Spleen (tissue), 11 donors: ENCODE data around the gene NOG. TPM values are rescaled to one million over a fixed set of nuclear protein-coding genes. Genes with fewer than 3 reads are reported as not detected.

Experiments
- DNase-seq: peaks from one replicate; pipeline ENCODE4 v3.0.0-alpha.2; 2020
- H3K27ac ChIP-seq, 8 donors: fragments of 200-600 bp; sonication (generic) in 7 of 8; 1 replicate in 4 of 8; 2 replicates in 4 of 8; pipeline versions ENCODE4 v1.5.0 to v1.8.0; 2016 to 2021; ENCODE audit warnings: inconsistent platforms in 4 of 8, mild to moderate bottlenecking in 4 of 8, moderate library complexity in 1 of 8
- H3K27me3 ChIP-seq, 7 donors: fragments of 200-600 bp; sonication (generic) in 6 of 7; replicated peaks in 1 of 7; 1 replicate in 4 of 7; 2 replicates in 3 of 7; pipeline versions ENCODE4 v1.5.0 to v1.8.0; 2016 to 2021; ENCODE audit warnings: inconsistent platforms in 3 of 7, mild to moderate bottlenecking in 1 of 7
- H3K36me3 ChIP-seq, 6 donors: fragments of 200-600 bp; sonication (generic) in 5 of 6; 1 replicate in 4 of 6; 2 replicates in 2 of 6; pipeline versions ENCODE4 v1.5.0 to v1.8.0; 2016 to 2021; ENCODE audit warnings: inconsistent platforms in 2 of 6
- H3K4me1 ChIP-seq, 6 donors: fragments of 200-600 bp; sonication (generic) in 5 of 6; 1 replicate in 3 of 6; 2 replicates in 3 of 6; pipeline versions ENCODE4 v1.5.0 to v1.8.0; 2016 to 2021; ENCODE audit warnings: inconsistent platforms in 3 of 6
- H3K4me3 ChIP-seq, 8 donors: fragments of 200-600 bp; sonication (generic) in 7 of 8; 1 replicate in 4 of 8; 2 replicates in 4 of 8; pipeline versions ENCODE4 v1.5.0 to v1.8.0; 2016 to 2021; ENCODE audit warnings: inconsistent platforms in 4 of 8, mild to moderate bottlenecking in 4 of 8, moderate library complexity in 2 of 8
- H3K9me3 ChIP-seq, 8 donors: fragments of 200-600 bp; sonication (generic) in 7 of 8; 1 replicate in 4 of 8; 2 replicates in 4 of 8; pipeline versions ENCODE4 v1.5.0 to v1.8.0; 2016 to 2021; ENCODE audit warnings: inconsistent platforms in 4 of 8
- POLR2A ChIP-seq, 3 donors: fragments of 450-650 bp; IDR thresholded peaks; one replicate each; pipeline ENCODE4 v1.5.1; 2017; ENCODE audit warnings: antibody characterized with exemption in 3 of 3, mild to moderate bottlenecking in 1 of 3
- POLR2AphosphoS5 ChIP-seq, 3 donors: sonication (generic); formaldehyde crosslinking; IDR thresholded peaks; one replicate each; pipeline ENCODE4 v1.5.1; 2017; ENCODE audit warnings: antibody characterized with exemption in 3 of 3
- WGBS, 5 donors: extraction: QIAGEN DNeasy Blood & Tissue Kit in 3 of 5; methylation state at CpG; one replicate each; pipeline versions ENCODE4 v1.1.5 to v1.1.7; 2013 to 2018; 5-methylcytosine and 5-hydroxymethylcytosine counted together
- intact Hi-C: fragments of 100-400 bp; cut with DNase I; formaldehyde crosslinking; loops from one replicate; pipeline ENCODE4 v1.15.0; 2023; ENCODE audit warnings: low total_unique reads
- polyA plus RNA-seq, 3 donors: library from polyadenylated mRNA; stranded (reverse); fragments of 200-250 nt; gene quantifications; one replicate each; pipeline ENCODE4 v1.2.1, GENCODE V29; 2013
- total RNA-seq, 7 donors: library from RNA; depleted of rRNA in 3 of 7; stranded (reverse); fragments of >200 nt in 3 of 7; fragmentation: NEBNext Ultra II Directional in 4 of 7; extraction: Animal tissue kit (Norgen Biotek cat#: 25700) in 4 of 7; gene quantifications; one replicate each; pipeline versions ENCODE4 v1.1.0 to v1.2.1, GENCODE V29; 2016 to 2021
- TF ChIP-seq, protein P1 (sequence below), 11 experiments: fragments of 200-600 bp in 7 of 11; fragments of 450-650 bp in 4 of 11; sonication (generic) in 4 of 11; IDR thresholded peaks in 8 of 11; conservative IDR thresholded peaks in 3 of 11; 1 replicate in 7 of 11; 2 replicates in 4 of 11; pipeline versions ENCODE4 v1.4.0 to v1.8.0; 2016 to 2021; ENCODE audit warnings: antibody characterized with exemption in 11 of 11, inconsistent platforms in 4 of 11, mild to moderate bottlenecking in 1 of 11
- donor health status: healthy with polysubstance abuse.
- donor health status: DM: no; HTN: no; CAD: no; lungs with moderate emphysema.
- donor health status: DM: no; HTN: no; CAD: no.
- donor health status: Bipolar disorder and iron deficiency.
- donor health status: healthy.
- donor health status: DM: no; HTN: no; CAD: no.
- donor health status: DM: yes; HTN: yes; CAD: no.

Gene NOG
- total and polyA plus RNA-seq, 10 donors, result 0.04 to 1.3 (median 0.54) TPM; not detected in 3

DNA sequence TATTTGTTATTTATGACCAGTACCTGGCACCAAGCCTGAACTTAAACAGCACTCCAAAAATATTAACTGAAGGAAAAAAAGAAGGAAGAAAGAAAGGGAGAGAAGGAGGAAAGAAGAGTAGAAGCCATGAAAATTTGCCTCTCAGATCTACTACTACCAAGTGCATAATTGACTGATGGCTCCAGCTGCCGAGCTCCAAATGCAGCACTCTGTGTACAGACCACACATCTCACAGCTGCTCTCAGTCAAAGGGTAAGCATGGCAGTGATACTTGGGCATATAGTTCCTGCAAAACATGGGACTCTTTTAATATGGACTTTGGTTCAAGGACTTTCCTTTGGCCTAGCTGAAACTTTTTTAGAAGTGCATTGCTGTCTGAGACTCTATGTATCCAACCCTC is 44.0 kb upstream of the NOG start:
- H3K27me3 ChIP-seq, result no peaks in the 10 kb centered on the region
- WGBS, 5 donors, result 48 to 88% (median 82%) methylated on average over 1 of the region's 1 CpG
- H3K4me1 ChIP-seq, result no peaks in the 10 kb centered on the region
- H3K4me3 ChIP-seq, result no peak overlapping the region
- intact Hi-C loops, result no loop called here
- no peaks in the 10 kb centered on the region for H3K36me3 ChIP-seq
- TF ChIP-seq, protein P1, sequence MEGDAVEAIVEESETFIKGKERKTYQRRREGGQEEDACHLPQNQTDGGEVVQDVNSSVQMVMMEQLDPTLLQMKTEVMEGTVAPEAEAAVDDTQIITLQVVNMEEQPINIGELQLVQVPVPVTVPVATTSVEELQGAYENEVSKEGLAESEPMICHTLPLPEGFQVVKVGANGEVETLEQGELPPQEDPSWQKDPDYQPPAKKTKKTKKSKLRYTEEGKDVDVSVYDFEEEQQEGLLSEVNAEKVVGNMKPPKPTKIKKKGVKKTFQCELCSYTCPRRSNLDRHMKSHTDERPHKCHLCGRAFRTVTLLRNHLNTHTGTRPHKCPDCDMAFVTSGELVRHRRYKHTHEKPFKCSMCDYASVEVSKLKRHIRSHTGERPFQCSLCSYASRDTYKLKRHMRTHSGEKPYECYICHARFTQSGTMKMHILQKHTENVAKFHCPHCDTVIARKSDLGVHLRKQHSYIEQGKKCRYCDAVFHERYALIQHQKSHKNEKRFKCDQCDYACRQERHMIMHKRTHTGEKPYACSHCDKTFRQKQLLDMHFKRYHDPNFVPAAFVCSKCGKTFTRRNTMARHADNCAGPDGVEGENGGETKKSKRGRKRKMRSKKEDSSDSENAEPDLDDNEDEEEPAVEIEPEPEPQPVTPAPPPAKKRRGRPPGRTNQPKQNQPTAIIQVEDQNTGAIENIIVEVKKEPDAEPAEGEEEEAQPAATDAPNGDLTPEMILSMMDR (IDR thresholded peaks at IDR 0.05 in 8 of 11, conservative IDR thresholded peaks at IDR 0.05 in 3 of 11), result no peak
- TF ChIP-seq POLR2AphosphoS5 (IDR thresholded peaks at IDR 0.05), result no peak
- no peak for TF ChIP-seq POLR2A (IDR thresholded peaks at IDR 0.05)
- H3K9me3 ChIP-seq, result peaks cover 0 to 22% (median 13%) of the 10 kb centered on the region in 8 donors
- H3K27ac ChIP-seq, result no peak overlapping the region
- no peak for DNase-seq

DNA sequence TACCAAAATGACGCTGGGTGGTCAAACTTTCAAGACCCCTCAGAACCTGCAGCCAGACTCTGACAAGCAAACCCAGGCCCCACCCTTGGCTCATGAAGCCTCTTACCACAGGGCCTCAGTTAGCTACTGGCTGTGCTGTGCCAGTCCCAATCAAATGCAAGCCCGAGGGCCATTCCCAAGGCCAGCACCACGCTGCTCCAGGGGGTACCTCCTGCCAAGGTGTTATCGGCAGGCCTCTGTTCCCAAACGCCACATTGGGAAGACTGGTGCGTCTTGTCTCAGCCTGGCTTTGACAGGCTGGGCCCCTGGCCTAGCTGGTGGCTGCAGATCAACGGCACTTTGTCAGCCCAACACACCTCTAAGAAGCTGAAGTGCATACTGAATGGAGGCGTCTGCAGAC is 35.8 kb upstream of the NOG start:
- no peaks in the 10 kb centered on the region for H3K36me3 ChIP-seq
- DNase-seq, result no peak
- intact Hi-C loops, result no loop called here
- H3K4me3 ChIP-seq, result no peak overlapping the region
- no peaks in the 10 kb centered on the region for H3K27me3 ChIP-seq
- peaks cover 0 to under 1% (median 0%) of the 10 kb centered on the region in 8 donors for H3K9me3 ChIP-seq
- WGBS, 5 donors, result 74 to 91% (median 79%) methylated on average over 8 of the region's 8 CpGs
- no peaks in the 10 kb centered on the region for H3K4me1 ChIP-seq
- no peak overlapping the region for H3K27ac ChIP-seq
- TF ChIP-seq POLR2AphosphoS5 (IDR thresholded peaks at IDR 0.05) (no peak), POLR2A (IDR thresholded peaks at IDR 0.05) (no peak)
- TF ChIP-seq, protein P1 (IDR thresholded peaks at IDR 0.05 in 8 of 11, conservative IDR thresholded peaks at IDR 0.05 in 3 of 11), result no peak

DNA sequence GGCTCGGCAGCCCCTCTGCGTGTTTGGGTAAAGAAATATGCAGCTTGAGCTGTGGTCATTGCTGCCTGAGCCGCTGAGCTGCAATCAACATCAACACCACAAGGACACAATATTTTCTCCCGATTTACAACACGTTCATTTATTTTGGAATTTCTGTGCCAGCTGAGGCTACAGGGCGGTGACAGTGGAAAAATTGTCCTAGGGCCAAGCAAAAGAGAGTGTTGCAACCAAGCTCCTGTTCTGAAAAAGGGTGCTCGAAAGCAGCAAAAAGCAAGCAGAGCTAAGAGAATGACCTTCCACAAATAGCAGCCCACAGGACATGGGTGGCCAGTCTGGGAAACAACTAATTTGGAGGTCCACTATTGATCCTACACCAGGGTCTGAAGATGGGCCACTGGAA is 35.4 kb upstream of the NOG start:
- no peaks in the 10 kb centered on the region for H3K4me1 ChIP-seq
- DNase-seq, result no peak
- intact Hi-C loops, result no loop called here
- no peaks in the 10 kb centered on the region for H3K27me3 ChIP-seq
- H3K9me3 ChIP-seq, result no peaks in the 10 kb centered on the region
- no peak overlapping the region for H3K4me3 ChIP-seq
- H3K27ac ChIP-seq, result no peak overlapping the region
- WGBS, 5 donors, result 82 to 94% (median 88%) methylated on average over 7 of the region's 7 CpGs
- TF ChIP-seq POLR2A (IDR thresholded peaks at IDR 0.05) (no peak), POLR2AphosphoS5 (IDR thresholded peaks at IDR 0.05) (no peak)
- TF ChIP-seq, protein P1 (IDR thresholded peaks at IDR 0.05 in 8 of 11, conservative IDR thresholded peaks at IDR 0.05 in 3 of 11), result no peak
- no peaks in the 10 kb centered on the region for H3K36me3 ChIP-seq

DNA sequence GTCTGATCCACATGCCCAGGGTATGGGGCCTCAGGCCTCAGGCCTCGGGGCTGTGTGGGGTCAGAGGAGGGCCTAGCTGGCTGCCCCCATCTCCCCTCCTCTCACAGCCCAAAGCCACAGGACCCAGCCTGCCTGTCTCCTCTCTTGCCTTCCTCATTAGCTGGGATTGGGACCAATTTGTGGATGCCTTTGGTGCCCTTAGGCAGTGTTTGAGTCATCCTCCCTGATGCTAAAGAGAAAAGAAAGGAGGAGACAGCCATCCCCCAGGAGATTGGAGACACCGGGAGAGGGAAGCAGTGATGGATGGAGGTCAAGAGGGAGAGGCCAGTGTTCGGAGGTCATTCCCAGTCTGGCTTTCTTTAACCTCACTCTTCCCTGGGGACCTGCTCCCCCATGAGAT is 23.3 kb upstream of the NOG start:
- Histone ChIP-seq H3K36me3 (no peaks in the 10 kb centered on the region), H3K9me3 (no peaks in the 10 kb centered on the region), H3K4me3 (no peak overlapping the region), H3K27me3 (peaks cover 0 to 20% (median 0%) of the 10 kb centered on the region in 7 donors), H3K27ac (no peak overlapping the region), H3K4me1 (no peaks in the 10 kb centered on the region)
- no peak for DNase-seq
- TF ChIP-seq POLR2A (IDR thresholded peaks at IDR 0.05) (no peak), POLR2AphosphoS5 (IDR thresholded peaks at IDR 0.05) (no peak)
- TF ChIP-seq, protein P1 (IDR thresholded peaks at IDR 0.05 in 8 of 11, conservative IDR thresholded peaks at IDR 0.05 in 3 of 11), result no peak
- 39 to 73% (median 56%) methylated on average over 3 of the region's 3 CpGs for WGBS, 5 donors
- intact Hi-C loops, result no loop called here
